GM18867 (cell line): ENCODE measurements around the gene A1CF.
"Not testable (repeated sequence)": the region's sequence is repeated elsewhere in the genome, so short reads cannot be mapped to it uniquely, and the experiment has no call there.

Experiments used
- ATAC-seq: cut with Tn5 transposase; IDR thresholded peaks from one replicate; pipeline ENCODE4 v1.9.1; 2021; ENCODE audit warnings: mild to moderate bottlenecking, moderate library complexity; ENCODE audit not compliant: unreplicated experiment

A1CF gene

GRCh38 chr10:50885097-50885859, at the start of gene A1CF:
Gene A1CF (minus strand): TSS chr10:50885627. CDS start chr10:50859940, 25,687 bp downstream.
- no peak for ATAC-seq

- no peak for ATAC-seq
These were observed 46.6 kb upstream of the A1CF start for GRCh38 chr10:50931948-50932431.

- ATAC-seq = peak; percentile 43
These were observed 44.2 kb upstream of the A1CF start for GRCh38 chr10:50929670-50930069.

- ATAC-seq = no peak
These were observed 42.7 kb upstream of the A1CF start for GRCh38 chr10:50928190-50928552.

GRCh38 chr10:50927522-50928189, 42.2 kb upstream of the A1CF start:
- no peak for ATAC-seq

GRCh38 chr10:50923471-50923870, 38.0 kb upstream of the A1CF start:
- not testable (repeated sequence) for ATAC-seq

GRCh38 chr10:50919010-50919409, 33.6 kb upstream of the A1CF start:
- ATAC-seq = no peak

GRCh38 chr10:50918529-50918928, 33.1 kb upstream of the A1CF start:
- no peak for ATAC-seq

- no peak for ATAC-seq
These were observed 32.1 kb upstream of the A1CF start for GRCh38 chr10:50917486-50917885.

GRCh38 chr10:50909334-50910014, 24.0 kb upstream of the A1CF start:
- no peak for ATAC-seq

- ATAC-seq = no peak
These were observed 22.9 kb upstream of the A1CF start for GRCh38 chr10:50908366-50908765.

- not testable (repeated sequence) for ATAC-seq
These were observed 20.4 kb upstream of the A1CF start for GRCh38 chr10:50905797-50906196.

GRCh38 chr10:50896721-50897120, 11.3 kb upstream of the A1CF start:
- ATAC-seq = no peak

GRCh38 chr10:50894312-50894711, 8.9 kb upstream of the A1CF start:
- no peak for ATAC-seq

GRCh38 chr10:50892467-50892866, 7.0 kb upstream of the A1CF start:
- ATAC-seq = no peak

- no peak for ATAC-seq
These were observed 1.1 kb downstream of the A1CF start for GRCh38 chr10:50884302-50884701.

GRCh38 chr10:50883629-50884028, 1.8 kb downstream of the A1CF start:
- no peak for ATAC-seq

GRCh38 chr10:50882540-50882983, 2.9 kb downstream of the A1CF start:
- no peak for ATAC-seq

- ATAC-seq = not testable (repeated sequence)
These were observed 4.4 kb downstream of the A1CF start for GRCh38 chr10:50881046-50881445.

GRCh38 chr10:50876429-50876828, 9.0 kb downstream of the A1CF start:
- no peak for ATAC-seq

- ATAC-seq = no peak
These were observed 10.7 kb downstream of the A1CF start for GRCh38 chr10:50874723-50875122.

- ATAC-seq = no peak
These were observed 19.1 kb downstream of the A1CF start for GRCh38 chr10:50866317-50866716.
